Karpas-422 (cell line): ENCODE data around the gene B4GALT2. TPM values are rescaled to one million over a fixed set of nuclear protein-coding genes. Genes with fewer than 3 reads are reported as not detected.
A peak's percentile ranks its signal among the peaks of the same experiment; 100 is the strongest.

Experiments
- DNase-seq: peaks from one replicate; pipeline ENCODE4 v3.0.0-alpha.2; 2015
- H2AFZ ChIP-seq: fragments of 200-600 bp; sonication (generic); 2 replicates; pipeline ENCODE4 v1.6.1; 2014; ENCODE audit warnings: antibody characterized with exemption, low read length, mixed read lengths
- H3K27ac ChIP-seq: fragments of 200-600 bp; sonication (generic); 2 replicates; pipeline ENCODE4 v1.5.1; 2014; ENCODE audit warnings: mild to moderate bottlenecking, low read length, moderate library complexity
- H3K27me3 ChIP-seq: fragments of 200-600 bp; sonication (generic); 2 replicates; pipeline ENCODE4 v1.6.1; 2014; ENCODE audit warnings: low read length, mixed read lengths
- H3K36me3 ChIP-seq: fragments of 200-600 bp; sonication (generic); 2 replicates; pipeline ENCODE4 v1.6.1; 2014; ENCODE audit warnings: low read length, mixed read lengths; ENCODE audit not compliant: insufficient read depth
- H3K4me1 ChIP-seq: fragments of 200-600 bp; sonication (generic); 2 replicates; pipeline ENCODE4 v1.6.1; 2014; ENCODE audit warnings: mild to moderate bottlenecking, low read length, mixed read lengths
- H3K4me2 ChIP-seq: fragments of 200-600 bp; sonication (generic); 2 replicates; pipeline ENCODE4 v1.6.1; 2014; ENCODE audit warnings: low read length, low read depth, mild to moderate bottlenecking; ENCODE audit not compliant: poor library complexity, severe bottlenecking
- H3K4me3 ChIP-seq: fragments of 200-600 bp; sonication (generic); 2 replicates; pipeline ENCODE4 v1.5.1; 2014; ENCODE audit warnings: mild to moderate bottlenecking, antibody characterized with exemption, low read length, mixed read lengths
- H3K79me2 ChIP-seq: fragments of 200-600 bp; sonication (generic); 2 replicates; pipeline ENCODE4 v1.6.1; 2014; ENCODE audit warnings: mild to moderate bottlenecking, low read length, mixed read lengths
- H3K9ac ChIP-seq: fragments of 200-600 bp; sonication (generic); 2 replicates; pipeline ENCODE4 v1.6.0; 2014; ENCODE audit warnings: low read length
- H3K9me2 ChIP-seq: fragments of 200-600 bp; sonication (generic), shearing (Covaris generic); replicated peaks from 2 replicates; pipeline ENCODE4 v1.6.0; 2014; ENCODE audit warnings: mild to moderate bottlenecking, low read length, moderate library complexity; ENCODE audit not compliant: insufficient read depth
- H3K9me3 ChIP-seq: fragments of 300-700, 200-600 bp; sonication (generic); 2 replicates; pipeline ENCODE4 v1.6.1; 2014; ENCODE audit warnings: low read length, mixed read lengths
- H4K20me1 ChIP-seq: fragments of 200-600 bp; sonication (generic); 2 replicates; pipeline ENCODE4 v1.6.1; 2014; ENCODE audit warnings: mild to moderate bottlenecking, antibody characterized with exemption, low read length, low read depth; ENCODE audit not compliant: insufficient read depth
- total RNA-seq: library from RNA; depleted of rRNA; stranded (reverse); fragments of >200 nt; shearing (Covaris generic); gene quantifications from 2 replicates; pipeline ENCODE4 v1.2.3, GENCODE V29; 2014; ENCODE audit warnings: low replicate concordance

The B4GALT2 gene
- total RNA-seq, 1 experiment from 2014 or later = 42.9 TPM

DNA sequence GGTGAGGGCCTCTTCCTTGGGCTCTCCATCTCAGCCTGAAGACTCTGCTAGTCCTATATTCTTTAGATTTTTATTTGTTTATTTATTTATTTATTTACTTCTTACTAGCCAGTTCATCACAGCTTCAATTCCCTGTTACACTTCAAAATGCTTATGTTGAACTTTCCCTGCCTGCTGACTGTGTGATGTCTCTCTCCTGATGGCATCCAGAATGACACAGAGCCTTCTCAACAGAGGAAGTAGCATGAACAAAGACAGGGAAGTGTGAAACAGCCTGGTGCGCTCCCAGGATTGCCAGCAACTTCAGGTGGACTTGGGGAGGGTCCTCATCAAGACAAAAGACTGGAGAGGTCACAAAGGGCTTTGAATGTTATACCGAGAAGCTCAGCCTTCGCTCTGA is 36.6 kb upstream of the B4GALT2 start:
- no peaks in the 10 kb centered on the region for H4K20me1 ChIP-seq
- H3K36me3 ChIP-seq = no peaks in the 10 kb centered on the region
- DNase-seq = no peak
- H3K4me1 ChIP-seq = peaks cover 15% of the 10 kb centered on the region
- H3K4me2 ChIP-seq = no peak overlapping the region
- no peaks in the 10 kb centered on the region for H3K9me3 ChIP-seq
- H3K9ac ChIP-seq = no peak overlapping the region
- H3K79me2 ChIP-seq = peaks cover 24% of the 10 kb centered on the region
- H3K27me3 ChIP-seq = no peaks in the 10 kb centered on the region
- no peaks in the 10 kb centered on the region for H3K9me2 ChIP-seq
- H3K27ac ChIP-seq = no peak overlapping the region
- no peak overlapping the region for H2AFZ ChIP-seq
- H3K4me3 ChIP-seq = no peak overlapping the region

- H2AFZ ChIP-seq = no peak overlapping the region
- H3K9ac ChIP-seq = peak overlapping the region; percentile 57
- peaks cover 28% of the 10 kb centered on the region for H3K4me1 ChIP-seq
- no peaks in the 10 kb centered on the region for H3K36me3 ChIP-seq
- H3K27ac ChIP-seq = peak overlapping the region; percentile 35
- H3K27me3 ChIP-seq = no peaks in the 10 kb centered on the region
- no peaks in the 10 kb centered on the region for H4K20me1 ChIP-seq
- peaks cover 44% of the 10 kb centered on the region for H3K79me2 ChIP-seq
- no peak for DNase-seq
- H3K9me3 ChIP-seq = no peaks in the 10 kb centered on the region
- peak overlapping the region; percentile 97 for H3K4me3 ChIP-seq
- peak overlapping the region; percentile 92 for H3K4me2 ChIP-seq
- no peaks in the 10 kb centered on the region for H3K9me2 ChIP-seq
Observed at GRCh38 chr1:43944860-43945259, 34.1 kb upstream of the B4GALT2 start.

- H3K9me2 ChIP-seq = no peaks in the 10 kb centered on the region
- peaks cover 46% of the 10 kb centered on the region for H3K79me2 ChIP-seq
- peaks cover 28% of the 10 kb centered on the region for H3K4me1 ChIP-seq
- H4K20me1 ChIP-seq = no peaks in the 10 kb centered on the region
- H3K9ac ChIP-seq = peak overlapping the region; percentile 94
- H3K36me3 ChIP-seq = no peaks in the 10 kb centered on the region
- peak overlapping the region; percentile 92 for H3K4me2 ChIP-seq
- peak overlapping the region; percentile 59 for H3K27ac ChIP-seq
- peak overlapping the region; percentile 97 for H3K4me3 ChIP-seq
- DNase-seq = no peak
- H3K27me3 ChIP-seq = no peaks in the 10 kb centered on the region
- H2AFZ ChIP-seq = peak overlapping the region; percentile 62
- no peaks in the 10 kb centered on the region for H3K9me3 ChIP-seq
Observed at GRCh38 chr1:43945674-43946235, 33.3 kb upstream of the B4GALT2 start.

DNA sequence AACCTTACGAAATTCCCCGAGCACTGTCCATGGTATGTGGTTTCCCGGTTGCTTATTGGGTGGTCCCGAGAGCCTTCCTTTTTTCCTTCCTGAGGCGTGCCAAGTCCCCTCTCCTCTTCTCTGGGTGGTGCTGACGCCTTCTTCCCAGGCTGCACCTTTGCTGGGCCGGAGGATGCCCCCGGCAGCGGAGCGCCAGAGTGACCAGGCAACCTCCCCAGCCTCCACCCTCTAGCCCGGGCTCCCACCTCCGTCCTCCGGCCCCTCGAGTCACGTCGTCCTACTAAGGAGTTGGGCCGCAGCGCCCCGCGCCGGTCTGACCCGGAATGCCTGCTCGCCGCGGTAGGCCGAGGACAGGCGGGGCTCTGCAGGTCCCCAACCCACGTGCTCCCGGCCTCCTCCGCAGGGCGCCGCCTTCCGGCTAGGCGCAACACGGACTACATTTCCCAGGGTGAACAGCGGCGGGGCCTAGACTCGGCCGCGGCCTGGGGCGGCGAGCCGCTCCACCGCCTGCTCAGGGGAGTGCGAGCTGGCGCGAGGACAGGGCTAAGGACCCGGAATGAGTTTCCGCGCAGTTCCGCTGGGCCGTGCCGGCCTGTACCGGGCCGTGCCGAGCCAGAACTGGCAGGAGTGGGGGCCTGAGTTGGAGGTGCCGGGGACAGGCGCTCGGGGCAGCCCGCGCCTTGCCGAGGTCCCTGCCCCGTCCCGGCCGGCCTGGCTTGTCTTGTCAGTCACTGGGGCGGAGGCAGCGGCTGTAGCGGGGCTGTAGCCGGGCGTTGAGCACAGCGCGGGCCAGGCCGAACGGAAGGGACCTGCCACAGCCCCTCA is 32.6 kb upstream of the B4GALT2 start, which contains the start of gene IPO13:
Gene IPO13, plus strand, starts transcription at position 715 of the 825 bp plus-strand sequence. CDS start 651 bp downstream, outside the sequence.
- Histone ChIP-seq H3K9me3 (no peaks in the 10 kb centered on the region), H3K27me3 (no peaks in the 10 kb centered on the region), H3K9ac (peak within 1 kb of the TSS; percentile 94), H4K20me1 (no peaks in the 10 kb centered on the region), H3K4me3 (peak within 1 kb of the TSS; percentile 97), H3K9me2 (no peaks in the 10 kb centered on the region), H2AFZ (peak within 1 kb of the TSS; percentile 70), H3K27ac (peak within 1 kb of the TSS; percentile 74), H3K79me2 (peaks cover 47% of the 10 kb centered on the region), H3K36me3 (no peaks in the 10 kb centered on the region), H3K4me2 (peak within 1 kb of the TSS; percentile 92), H3K4me1 (peaks cover 28% of the 10 kb centered on the region)
- DNase-seq = peak; percentile 99

DNA sequence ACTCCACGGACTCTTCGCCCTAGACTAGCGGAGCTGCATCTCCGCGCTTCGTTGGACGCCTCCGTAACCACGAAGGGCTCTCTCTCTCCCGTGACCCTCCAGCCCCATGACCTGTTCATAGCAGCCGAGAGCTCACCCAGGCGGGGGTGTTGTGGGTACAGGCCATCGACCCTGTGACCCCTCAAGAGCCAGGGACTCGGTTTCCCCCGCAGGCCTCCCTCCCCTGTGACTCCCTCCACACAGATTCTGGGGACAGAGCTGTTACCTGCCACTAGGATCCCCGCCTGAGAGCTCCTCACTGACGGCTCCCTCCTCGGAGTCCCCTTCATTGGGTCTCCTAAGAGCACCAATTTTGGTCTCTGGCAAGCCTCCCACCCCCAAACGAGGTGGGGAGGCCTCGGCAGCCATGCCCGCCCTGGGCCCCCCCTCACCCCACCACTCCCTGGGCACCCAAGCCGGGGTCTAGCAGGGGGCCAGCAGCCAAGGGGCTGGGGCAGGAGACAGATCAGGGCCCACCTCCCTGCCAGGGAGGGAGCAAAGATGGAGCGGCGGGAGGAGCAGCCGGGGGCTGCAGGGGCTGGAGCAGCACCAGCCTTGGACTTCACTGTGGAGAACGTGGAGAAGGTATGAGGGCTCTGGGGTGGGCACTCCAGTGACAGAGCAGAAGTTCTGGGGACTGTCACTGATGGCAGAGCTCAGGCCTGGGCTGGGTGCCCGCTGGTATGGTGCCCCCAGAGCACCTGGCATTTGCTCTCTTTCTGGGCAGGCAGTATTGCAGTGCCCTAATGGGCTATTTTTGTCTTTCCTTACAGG is 31.7 kb upstream of the B4GALT2 start:
- no peaks in the 10 kb centered on the region for H3K36me3 ChIP-seq
- DNase-seq = peak; percentile 47
- H3K27ac ChIP-seq = peak overlapping the region; percentile 74; the same call in 1 of the 2 replicates
- H3K4me2 ChIP-seq = peak overlapping the region; percentile 92
- peak overlapping the region; percentile 94 for H3K9ac ChIP-seq
- no peaks in the 10 kb centered on the region for H3K9me3 ChIP-seq
- peak overlapping the region; percentile 97 for H3K4me3 ChIP-seq
- no peaks in the 10 kb centered on the region for H3K9me2 ChIP-seq
- H3K79me2 ChIP-seq = peaks cover 52% of the 10 kb centered on the region
- H4K20me1 ChIP-seq = no peaks in the 10 kb centered on the region
- H3K27me3 ChIP-seq = no peaks in the 10 kb centered on the region
- H3K4me1 ChIP-seq = peaks cover 29% of the 10 kb centered on the region
- peak overlapping the region; percentile 70; the same call in 1 of the 2 replicates for H2AFZ ChIP-seq

GRCh38 chr1:43947874-43948437 is 31.1 kb upstream of the B4GALT2 start:
- Histone ChIP-seq H3K9ac (peak overlapping the region; percentile 94), H3K4me3 (peak overlapping the region; percentile 97), H3K27ac (no peak overlapping the region)

DNA sequence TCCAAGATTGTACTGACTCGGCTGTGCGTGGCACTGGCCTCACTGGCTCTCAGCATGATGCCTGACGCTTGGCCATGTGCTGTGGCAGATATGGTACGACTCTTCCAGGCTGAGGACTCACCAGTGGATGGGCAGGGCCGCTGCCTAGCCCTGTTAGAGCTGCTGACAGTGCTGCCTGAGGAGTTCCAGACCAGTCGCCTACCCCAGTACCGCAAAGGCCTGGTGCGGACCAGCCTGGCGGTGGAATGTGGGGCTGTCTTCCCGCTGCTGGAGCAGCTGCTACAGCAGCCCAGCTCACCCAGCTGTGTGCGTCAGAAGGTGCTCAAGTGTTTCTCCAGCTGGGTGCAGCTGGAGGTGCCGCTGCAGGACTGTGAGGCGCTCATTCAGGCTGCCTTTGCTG is 29.3 kb upstream of the B4GALT2 start:
- H3K27ac ChIP-seq = no peak overlapping the region
- no peak overlapping the region for H3K9ac ChIP-seq
- H3K27me3 ChIP-seq = no peaks in the 10 kb centered on the region
- no peak overlapping the region for H2AFZ ChIP-seq
- H3K36me3 ChIP-seq = no peaks in the 10 kb centered on the region
- H3K4me2 ChIP-seq = no peak overlapping the region
- H3K79me2 ChIP-seq = peaks cover 65% of the 10 kb centered on the region
- H3K4me1 ChIP-seq = peaks cover 38% of the 10 kb centered on the region
- DNase-seq = no peak
- no peaks in the 10 kb centered on the region for H4K20me1 ChIP-seq
- no peaks in the 10 kb centered on the region for H3K9me3 ChIP-seq
- no peak overlapping the region for H3K4me3 ChIP-seq
- no peaks in the 10 kb centered on the region for H3K9me2 ChIP-seq

More at GRCh38 chr1:43947874-43948437, 31.1 kb upstream of the B4GALT2 start:
- Histone ChIP-seq H3K27me3 (no peaks in the 10 kb centered on the region), H4K20me1 (no peaks in the 10 kb centered on the region), H3K9me2 (no peaks in the 10 kb centered on the region), H2AFZ (no peak overlapping the region), H3K4me1 (peaks cover 36% of the 10 kb centered on the region), H3K79me2 (peaks cover 55% of the 10 kb centered on the region), H3K9me3 (no peaks in the 10 kb centered on the region), H3K4me2 (peak overlapping the region; percentile 92), H3K36me3 (no peaks in the 10 kb centered on the region)
- no peak for DNase-seq
